ENCODE results near the gene LAP3.

- TF ChIP-seq POLR2AphosphoS5 (IDR thresholded peaks at IDR 0.05) (no peak), POLR2A (IDR thresholded peaks at IDR 0.05) (no peak), CTCF (IDR thresholded peaks at IDR 0.05) (no peak)
These were observed 4.0 kb downstream of the LAP3 start for GRCh38 chr4:17580969-17581368.
